ENCODE results near the gene TLR4. TPM values are rescaled to one million over a fixed set of nuclear protein-coding genes. Genes with fewer than 3 reads are reported as not detected.

TLR4 gene
- total RNA-seq, 2 donors from 2014 or later, result 78.2 to 94.5 TPM

DNA sequence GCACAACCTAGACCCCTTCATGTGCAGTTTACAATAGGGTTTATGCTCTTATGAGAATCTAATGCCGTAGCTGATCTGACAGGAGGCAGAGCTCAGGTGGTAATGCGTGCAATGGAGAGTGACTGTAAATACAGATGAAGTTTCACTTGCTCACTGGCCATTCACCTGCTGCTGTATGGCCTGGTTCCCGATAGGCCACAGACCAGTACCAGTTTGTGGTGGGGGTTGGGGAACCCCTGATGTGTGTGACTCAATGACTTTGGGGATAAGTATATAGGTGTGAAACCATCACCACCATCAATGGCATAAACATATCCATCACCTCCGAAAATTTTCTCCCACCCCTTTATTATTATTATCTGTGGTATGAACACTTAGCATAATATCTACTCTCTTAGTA, 42.1 kb downstream of the TLR4 start:
- no peaks in the 10 kb centered on the region for H3K36me3 ChIP-seq

DNA sequence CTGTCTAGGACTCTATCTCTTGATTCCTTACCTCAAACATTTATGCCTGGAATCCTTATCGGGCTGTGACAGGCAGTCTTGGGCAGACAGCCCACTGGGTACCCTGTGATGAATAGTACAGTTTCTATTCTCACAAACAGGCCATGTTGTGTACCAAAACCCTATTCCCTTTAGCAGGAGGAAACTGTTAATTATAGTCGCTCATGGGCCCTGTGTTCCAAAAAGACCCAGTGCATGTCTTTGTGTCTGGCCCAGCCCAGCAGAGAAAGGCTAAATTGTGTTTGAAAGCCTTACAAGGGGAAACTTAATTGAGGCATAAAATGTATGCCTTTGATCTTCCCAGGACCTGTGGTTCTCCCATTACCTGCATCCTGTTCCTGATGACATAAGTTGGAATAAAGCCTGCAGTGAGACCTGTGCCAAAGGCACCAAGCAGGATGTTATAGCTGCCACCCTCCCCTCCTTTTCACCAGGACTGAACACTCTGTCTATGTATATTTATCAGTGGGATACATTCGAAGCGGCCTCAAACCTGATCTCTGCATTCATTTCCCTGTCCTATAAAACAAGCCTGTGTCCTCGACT, 43.3 kb downstream of the TLR4 start:
- DNase-seq (ENCODE audit: low spot score), result no peak
- Histone ChIP-seq H3K9me3 (no peaks in the 10 kb centered on the region), H3K36me3 (no peaks in the 10 kb centered on the region), H3K27me3 (replicated peaks; ENCODE audit: insufficient read depth) (no peaks in the 10 kb centered on the region), H3K27ac (no peak overlapping the region), H3K4me3 (no peak overlapping the region), H3K4me1 (ENCODE audit: control insufficient read depth in 1 of 2, low read depth in 2 of 2) (peaks cover 3 to 5% of the 10 kb centered on the region in 2 donors)
- TF ChIP-seq, protein P1, sequence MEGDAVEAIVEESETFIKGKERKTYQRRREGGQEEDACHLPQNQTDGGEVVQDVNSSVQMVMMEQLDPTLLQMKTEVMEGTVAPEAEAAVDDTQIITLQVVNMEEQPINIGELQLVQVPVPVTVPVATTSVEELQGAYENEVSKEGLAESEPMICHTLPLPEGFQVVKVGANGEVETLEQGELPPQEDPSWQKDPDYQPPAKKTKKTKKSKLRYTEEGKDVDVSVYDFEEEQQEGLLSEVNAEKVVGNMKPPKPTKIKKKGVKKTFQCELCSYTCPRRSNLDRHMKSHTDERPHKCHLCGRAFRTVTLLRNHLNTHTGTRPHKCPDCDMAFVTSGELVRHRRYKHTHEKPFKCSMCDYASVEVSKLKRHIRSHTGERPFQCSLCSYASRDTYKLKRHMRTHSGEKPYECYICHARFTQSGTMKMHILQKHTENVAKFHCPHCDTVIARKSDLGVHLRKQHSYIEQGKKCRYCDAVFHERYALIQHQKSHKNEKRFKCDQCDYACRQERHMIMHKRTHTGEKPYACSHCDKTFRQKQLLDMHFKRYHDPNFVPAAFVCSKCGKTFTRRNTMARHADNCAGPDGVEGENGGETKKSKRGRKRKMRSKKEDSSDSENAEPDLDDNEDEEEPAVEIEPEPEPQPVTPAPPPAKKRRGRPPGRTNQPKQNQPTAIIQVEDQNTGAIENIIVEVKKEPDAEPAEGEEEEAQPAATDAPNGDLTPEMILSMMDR (IDR thresholded peaks at IDR 0.05), result no peak
- no peak for ATAC-seq (ENCODE audit: insufficient number of reproducible peaks, low FRiP score, low read depth)

More for the DNA sequence above, 42.1 kb downstream of the TLR4 start:
- no peaks in the 10 kb centered on the region for H3K9me3 ChIP-seq
- ATAC-seq (ENCODE audit: insufficient number of reproducible peaks, low FRiP score, low read depth) (no peak), DNase-seq (ENCODE audit: low spot score) (no peak)
- H3K4me1 ChIP-seq (ENCODE audit: control insufficient read depth in 1 of 2, low read depth in 2 of 2), result peaks cover 3 to 5% of the 10 kb centered on the region in 2 donors
- TF ChIP-seq, protein P1 (IDR thresholded peaks at IDR 0.05), result no peak
- H3K4me3 ChIP-seq, result no peak overlapping the region
- no peaks in the 10 kb centered on the region for H3K27me3 ChIP-seq (replicated peaks; ENCODE audit: insufficient read depth)
- no peak overlapping the region for H3K27ac ChIP-seq

DNA sequence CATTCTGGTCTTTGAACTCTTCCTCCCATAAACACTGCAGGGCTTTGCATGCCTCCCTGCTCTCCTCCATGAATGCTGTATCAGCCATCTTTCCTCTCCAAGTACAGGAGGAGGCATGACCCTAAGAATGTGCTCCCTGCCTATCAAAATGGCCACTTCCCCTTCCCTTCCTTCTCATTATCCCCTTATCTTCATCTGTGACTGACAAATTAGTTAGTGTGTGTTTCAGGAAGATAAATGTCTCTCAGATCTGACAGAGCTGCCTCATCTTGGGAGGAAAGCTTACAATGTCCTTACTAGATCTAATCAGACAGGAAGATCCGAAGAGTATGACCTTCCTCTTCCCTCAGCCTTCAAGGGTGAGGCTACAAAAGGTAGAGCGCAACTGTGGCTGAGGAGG, 46.2 kb downstream of the TLR4 start:
- TF ChIP-seq, protein P1 (IDR thresholded peaks at IDR 0.05), result no peak
- Histone ChIP-seq H3K9me3 (no peaks in the 10 kb centered on the region), H3K27me3 (replicated peaks; ENCODE audit: insufficient read depth) (no peaks in the 10 kb centered on the region), H3K4me1 (ENCODE audit: control insufficient read depth in 1 of 2, low read depth in 2 of 2) (no peaks in the 10 kb centered on the region), H3K27ac (no peak overlapping the region), H3K36me3 (no peaks in the 10 kb centered on the region), H3K4me3 (no peak overlapping the region)
- ATAC-seq (ENCODE audit: insufficient number of reproducible peaks, low FRiP score, low read depth), result no peak
- no peak for DNase-seq (ENCODE audit: low spot score)

DNA sequence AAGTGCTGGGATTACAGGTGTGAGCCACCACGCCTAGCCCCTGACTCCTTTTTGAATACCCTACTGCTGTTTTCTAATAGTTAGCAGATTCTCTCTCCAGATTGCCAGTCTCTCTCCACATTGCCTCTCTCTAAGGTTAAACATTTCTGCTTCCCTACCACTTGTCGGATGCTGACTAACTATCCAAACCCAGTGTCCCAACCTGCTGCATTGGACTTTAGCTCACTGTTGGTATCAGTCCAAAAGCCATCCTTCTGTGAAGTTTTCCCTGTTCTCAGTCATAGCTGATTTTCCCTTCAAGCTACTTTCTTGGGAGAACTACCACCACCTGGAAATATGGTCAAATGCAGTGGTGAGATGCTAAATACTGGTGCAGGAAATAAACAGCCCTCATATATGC, 48.7 kb downstream of the TLR4 start:
- TF ChIP-seq, protein P1 (IDR thresholded peaks at IDR 0.05), result no peak
- no peak overlapping the region for H3K4me3 ChIP-seq
- no peak overlapping the region for H3K27ac ChIP-seq
- no peaks in the 10 kb centered on the region for H3K27me3 ChIP-seq (replicated peaks; ENCODE audit: insufficient read depth)
- no peaks in the 10 kb centered on the region for H3K4me1 ChIP-seq (ENCODE audit: control insufficient read depth in 1 of 2, low read depth in 2 of 2)
- H3K36me3 ChIP-seq, result no peaks in the 10 kb centered on the region
- no peaks in the 10 kb centered on the region for H3K9me3 ChIP-seq
- DNase-seq (ENCODE audit: low spot score), result no peak
- no peak for ATAC-seq (ENCODE audit: insufficient number of reproducible peaks, low FRiP score, low read depth)

DNA sequence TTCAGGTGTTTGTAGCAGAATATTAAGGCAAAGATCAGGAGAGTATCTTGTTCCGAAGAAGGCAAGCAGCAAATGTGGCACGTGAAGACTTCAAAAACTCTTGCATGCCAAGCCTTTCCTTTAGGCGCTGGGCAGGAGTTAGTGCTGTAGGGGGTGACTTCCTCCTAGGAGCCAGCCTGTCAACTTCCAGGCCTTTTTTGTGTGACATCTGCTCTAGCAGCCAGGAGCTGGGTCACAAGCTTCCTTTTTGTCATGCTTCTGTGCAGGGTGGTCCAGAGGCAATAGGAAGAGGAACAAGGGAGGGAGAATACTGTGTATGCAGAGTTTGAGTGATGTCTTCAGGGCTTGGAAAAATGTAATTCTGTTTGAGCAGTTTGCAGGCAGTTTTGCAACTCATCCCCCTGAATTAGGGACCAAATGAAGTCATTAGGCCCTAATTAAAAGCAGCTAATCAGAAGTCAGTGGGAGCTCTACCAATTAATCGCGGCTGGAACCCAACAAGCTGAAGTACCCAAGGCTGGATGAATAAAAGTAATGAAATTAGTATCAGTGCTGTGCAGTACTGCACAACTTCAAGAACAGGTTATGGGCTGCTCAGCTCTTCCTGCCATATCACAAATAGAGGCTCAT, 53.5 kb downstream of the TLR4 start:
- no peaks in the 10 kb centered on the region for H3K9me3 ChIP-seq
- TF ChIP-seq, protein P1 (IDR thresholded peaks at IDR 0.05), result no peak
- DNase-seq (ENCODE audit: low spot score), result no peak
- no peaks in the 10 kb centered on the region for H3K4me1 ChIP-seq (ENCODE audit: control insufficient read depth in 1 of 2, low read depth in 2 of 2)
- H3K4me3 ChIP-seq, result no peak overlapping the region
- H3K27me3 ChIP-seq (replicated peaks; ENCODE audit: insufficient read depth), result no peaks in the 10 kb centered on the region
- ATAC-seq (ENCODE audit: insufficient number of reproducible peaks, low FRiP score, low read depth), result no peak
- H3K36me3 ChIP-seq, result no peaks in the 10 kb centered on the region
- no peak overlapping the region for H3K27ac ChIP-seq

Measured in thoracic aorta (tissue), 2 donors.